KBM-7 (cell line): ENCODE data around the gene HOXC13.

Source experiments
- DNase-seq: peaks from one replicate; pipeline ENCODE4 v3.0.0-alpha.2; 2015
- in situ Hi-C: fragments of 300-500 bp; cut with MboI; formaldehyde crosslinking; loops from 2 replicates; pipeline ENCODE4 v1.14.3; 2020; ENCODE audit warnings: low sequenced_read_pairs, low pct_unique_long_range_greater_than_20kb, mixed read lengths

HOXC13 gene

DNA sequence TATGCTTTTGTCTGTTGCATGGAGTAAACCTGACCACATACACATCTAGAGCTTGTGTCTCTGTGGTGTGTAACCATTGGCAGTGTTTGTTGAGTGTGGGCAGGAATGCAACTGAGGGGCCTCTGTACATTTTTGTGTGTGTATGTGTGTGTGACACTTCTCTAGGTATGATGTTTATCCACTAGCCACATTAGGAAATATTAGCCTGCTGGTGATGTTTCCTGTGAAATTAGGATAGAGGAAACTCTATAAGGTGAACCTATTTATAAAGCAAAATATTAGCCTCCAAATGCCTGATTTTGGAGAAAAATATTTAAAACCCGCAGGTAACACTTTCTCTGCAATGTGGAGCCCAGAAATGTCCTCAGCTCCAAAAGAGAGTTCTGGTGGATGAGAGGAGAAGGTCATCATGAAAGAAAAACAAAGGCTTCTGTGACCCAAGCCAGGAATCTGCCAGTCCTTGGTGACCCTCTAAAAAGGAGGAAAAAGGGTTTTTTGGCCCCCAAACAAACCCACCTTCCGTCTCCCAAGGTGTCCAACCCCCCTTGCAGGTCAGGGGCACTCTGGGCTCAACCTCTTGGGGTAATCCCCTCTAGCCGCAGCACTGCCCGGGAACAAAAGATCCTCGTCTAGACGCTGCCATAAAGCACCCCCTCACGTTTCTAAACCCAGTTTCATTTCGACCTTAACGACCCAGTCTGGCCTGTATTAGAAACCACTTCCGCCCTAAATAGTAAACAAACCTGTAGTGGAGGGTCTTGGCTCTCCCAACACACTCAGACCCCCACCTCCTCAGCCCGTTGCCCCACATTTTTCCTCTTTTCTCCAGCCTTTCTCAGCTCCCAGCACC, 39.2 kb downstream of the HOXC13 start:
- in situ Hi-C loops: no loop called here
- no peak for DNase-seq

DNA sequence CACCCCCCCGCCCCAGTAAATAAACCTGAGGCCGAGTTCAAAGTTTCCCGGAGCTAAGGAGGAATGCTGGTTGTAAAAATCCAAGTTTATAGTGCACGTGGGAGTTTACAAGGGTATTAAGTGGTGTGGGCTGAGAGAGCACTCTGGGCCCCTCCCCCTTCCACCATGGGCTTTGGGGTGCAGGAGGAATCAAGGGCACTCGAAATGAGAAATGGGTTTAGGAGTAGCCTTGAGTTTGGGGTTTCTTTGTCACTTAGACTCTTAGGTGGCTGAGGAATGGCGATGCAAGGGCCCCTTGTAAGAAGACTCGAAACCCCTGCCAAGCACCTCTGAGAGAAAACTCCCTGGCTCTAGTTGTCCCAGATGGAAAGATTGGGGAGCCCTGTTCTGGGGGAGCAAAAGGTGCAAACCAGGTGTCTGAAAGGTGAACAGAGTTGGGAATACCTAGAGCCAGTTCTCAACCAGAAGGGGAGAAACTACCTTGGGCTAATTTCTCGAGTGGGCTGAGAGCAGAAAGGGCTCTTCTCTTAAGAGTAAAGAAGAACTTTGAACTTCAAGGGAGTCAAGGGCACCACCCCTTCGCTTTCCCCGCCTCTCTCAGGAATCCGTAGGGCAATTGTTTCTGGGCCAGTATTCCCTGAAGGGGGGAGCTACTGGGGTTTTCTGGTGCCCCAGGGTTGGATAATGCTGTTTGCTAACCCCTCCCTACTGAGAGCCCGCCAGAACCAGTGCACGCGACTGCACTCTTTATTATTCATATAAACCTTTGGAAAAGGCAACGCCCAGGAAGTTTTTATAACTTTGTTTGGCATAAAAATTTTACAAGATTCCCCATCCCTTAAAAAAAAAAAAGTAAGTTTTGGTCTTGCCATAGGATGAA, 40.1 kb downstream of the HOXC13 start:
- no peak for DNase-seq
- in situ Hi-C loops: no loop called here

DNA sequence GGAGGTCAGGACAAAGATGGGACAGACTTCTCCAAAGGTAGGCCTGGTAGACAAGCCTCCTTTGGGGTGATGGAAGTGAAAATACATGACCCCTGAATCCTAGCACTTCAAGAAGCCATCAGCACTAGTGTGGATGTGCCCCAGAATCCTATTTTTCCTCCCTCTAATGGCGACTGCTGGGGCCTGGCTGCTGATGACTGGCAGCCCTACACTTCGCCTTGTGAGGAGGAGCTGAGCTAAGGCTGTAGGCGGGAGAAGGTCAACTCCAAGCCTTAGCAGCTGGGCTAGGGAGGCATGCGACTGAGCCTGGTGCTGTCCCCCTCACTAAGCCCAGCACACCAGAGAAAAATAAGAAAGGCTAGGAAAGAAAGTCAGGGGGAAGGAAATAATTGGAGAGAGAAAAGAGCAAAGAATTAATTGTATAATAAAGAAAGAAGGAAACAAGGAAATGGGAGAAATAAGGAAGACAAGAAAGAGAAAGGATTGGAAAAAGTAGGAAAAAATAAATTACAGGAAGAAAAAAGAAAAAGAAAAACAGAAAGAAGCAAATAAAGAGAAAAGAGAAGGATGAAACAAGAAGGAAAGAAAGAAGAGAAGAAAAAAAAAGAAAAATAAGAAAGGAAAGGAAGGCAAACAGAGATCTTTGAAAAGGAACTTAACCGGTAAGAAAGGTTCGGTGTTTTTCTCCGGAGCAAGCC, 41.6 kb downstream of the HOXC13 start:
- in situ Hi-C loops: no loop called here
- no peak for DNase-seq

DNA sequence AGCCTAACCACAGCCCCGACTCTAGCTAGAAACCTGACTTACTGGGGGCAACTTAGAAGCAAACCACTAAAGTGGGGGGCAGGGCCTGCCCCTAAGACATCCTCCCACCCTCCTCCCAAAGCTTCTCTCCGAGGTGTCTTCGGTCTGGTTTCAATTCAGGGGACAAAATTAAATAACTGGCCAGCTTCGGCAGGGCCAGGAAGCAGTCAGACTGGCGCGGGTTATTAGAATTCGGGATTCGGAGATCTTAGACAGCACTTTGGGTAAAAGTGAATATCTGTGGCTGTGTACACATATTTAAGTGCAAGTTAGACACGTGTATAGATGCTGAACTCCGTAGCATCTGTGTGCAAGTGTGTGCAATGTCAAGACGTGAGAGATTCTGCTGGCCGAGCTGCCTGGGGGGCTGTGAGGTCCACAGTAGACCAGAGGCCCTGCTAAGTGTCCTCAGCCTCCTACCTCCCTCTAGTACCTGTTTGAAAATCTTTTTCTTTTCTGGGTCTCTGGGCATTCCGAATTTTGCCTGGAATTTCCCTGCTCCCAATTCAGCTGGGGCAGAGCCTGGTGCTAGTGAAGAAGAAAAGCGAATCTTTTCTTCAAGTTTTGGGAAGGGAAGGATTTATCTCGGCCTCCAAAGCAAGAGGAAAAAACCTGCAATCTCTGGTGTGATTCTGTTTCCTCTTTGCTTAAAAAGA, 42.3 kb downstream of the HOXC13 start:
- no peak for DNase-seq
- in situ Hi-C loops: no loop called here

DNA sequence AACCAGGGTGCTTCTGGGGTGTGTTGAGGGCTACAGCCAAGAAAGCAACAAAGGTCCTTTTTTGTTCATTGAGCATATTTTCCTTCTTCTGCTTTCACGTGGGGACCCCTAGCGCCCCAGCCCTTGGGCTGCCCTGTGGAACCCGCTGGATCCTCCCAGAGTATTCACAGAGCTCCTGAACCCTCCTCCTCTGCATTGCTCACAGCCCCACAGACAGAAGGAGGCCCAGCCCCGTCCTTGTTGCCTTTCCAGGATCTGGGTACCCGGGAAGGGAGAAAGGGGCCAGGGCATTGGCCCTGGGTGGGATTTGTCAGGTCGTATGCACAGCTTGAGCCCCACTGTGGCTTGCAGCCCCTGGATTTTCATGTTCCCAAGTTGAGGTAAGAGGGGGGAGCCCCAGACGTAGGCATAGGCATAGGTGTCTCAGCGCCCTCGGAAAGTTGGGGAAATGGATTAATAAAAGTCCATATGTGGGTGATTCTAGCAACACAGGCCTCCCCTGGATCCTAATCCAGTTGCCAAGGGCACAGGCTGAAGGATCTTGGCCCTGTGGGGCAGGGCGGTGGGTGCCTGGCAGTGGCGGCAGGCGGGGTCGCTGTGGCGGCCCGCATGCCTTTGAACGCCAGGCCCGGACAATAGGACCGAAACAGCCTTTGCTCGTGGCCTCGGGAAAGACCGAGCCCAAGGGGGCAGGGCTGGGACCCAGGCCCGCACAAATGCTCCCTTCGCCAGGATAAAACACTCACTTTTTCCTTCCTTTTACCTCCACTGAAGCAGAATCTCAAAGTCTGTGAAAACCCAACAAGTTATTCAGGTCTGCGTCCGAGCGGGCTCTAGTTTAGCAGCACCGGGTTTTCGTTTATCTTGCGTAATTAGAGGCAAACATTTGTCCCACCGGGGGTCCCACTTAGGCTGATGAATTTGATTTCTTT, 43.3 kb downstream of the HOXC13 start:
- in situ Hi-C loops: no loop called here
- DNase-seq: no peak

DNA sequence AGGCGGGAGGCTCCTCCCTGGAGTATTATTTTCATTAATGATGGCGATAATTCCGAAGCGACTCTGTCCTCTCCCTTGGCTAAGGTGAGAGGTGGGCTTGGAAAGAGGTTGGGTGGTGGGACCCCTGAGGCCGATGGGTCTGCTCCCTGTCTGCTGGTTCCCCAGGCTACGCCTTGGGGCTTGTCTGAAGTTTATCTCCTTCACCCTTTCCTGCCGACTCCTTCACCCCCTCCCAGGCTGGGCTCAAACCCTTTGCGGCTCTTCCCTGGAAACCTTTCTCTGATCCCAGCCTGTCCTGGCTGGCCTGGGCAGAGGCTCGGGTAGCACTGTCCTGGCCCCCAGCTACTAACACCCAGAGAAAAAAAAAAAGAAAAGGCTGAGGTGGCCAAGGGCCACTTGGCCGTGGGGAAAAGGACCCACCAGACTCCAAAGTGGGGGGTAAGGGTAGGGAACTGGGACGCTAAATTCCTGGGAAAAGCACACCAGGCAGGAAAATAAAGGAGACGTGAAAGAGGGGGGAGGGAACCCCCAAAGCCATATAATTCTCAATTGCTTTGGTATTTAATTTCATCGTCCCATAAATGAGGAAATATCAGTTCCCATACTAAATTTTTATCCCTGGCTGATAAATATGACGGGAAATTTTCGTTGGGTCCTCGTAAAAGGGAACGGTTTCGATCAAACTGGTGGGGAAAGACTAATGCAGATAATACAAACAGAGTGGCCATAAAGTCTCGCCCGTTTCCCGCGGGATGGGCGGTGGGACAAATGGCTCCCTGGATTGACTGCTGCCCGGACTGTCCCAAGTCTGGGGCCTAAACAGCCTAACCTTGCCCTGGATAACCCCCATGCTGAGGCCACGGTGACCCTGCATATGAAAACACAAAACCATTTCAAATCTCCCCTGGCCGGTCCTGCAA, 44.3 kb downstream of the HOXC13 start:
- in situ Hi-C loops: no loop called here
- DNase-seq: no peak

DNA sequence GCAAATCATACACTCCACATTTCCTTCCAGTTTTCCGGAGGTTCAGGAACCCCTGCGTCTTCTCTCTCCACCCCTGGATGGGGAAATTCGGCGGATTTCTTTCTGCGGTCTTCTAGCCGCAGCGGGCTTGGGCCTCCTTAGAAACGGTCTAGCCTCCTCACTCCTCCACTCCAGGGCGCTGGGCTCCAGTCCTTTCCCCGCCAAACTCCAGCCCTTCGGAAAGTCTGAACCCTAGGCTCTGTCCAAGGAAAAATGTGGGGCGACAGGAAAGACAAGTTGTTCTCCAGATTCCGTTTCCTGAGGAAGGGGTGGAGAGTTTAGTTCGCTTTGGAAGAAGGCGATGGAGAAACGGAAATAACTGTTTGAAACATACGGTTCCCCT, 44.9 kb downstream of the HOXC13 start:
- in situ Hi-C loops: no loop called here
- DNase-seq: no peak

DNA sequence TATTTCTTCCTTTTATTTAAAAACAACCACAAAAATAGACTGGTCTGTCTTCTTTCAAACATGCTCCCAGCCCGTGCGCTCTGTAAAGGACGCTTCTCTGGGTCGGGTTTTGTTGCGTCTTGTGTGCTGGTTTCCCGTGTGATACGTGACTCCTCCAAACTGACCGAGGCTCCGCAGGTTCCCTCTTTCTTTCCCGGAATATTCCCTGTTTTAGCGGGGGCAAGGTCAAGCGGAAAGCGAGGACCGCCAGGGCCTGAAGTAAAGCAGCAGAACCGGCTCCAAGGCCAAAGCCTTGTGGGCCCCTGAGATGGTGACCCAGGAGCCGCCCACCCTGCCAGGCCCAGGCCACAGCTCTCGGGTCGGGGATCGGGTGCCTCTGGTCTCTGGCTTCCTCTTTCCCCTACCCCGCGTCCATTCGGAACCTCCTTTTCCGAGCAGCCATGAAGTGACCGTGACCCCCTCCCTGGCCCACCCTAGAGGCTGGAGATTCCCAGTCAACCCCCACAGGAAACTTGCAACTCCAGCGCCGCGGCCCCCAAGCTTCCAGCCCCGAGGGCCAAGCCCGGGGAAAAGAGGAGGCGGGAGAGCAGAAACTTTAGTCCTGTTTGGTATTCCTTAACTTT, 45.4 kb downstream of the HOXC13 start:
- in situ Hi-C loops: no loop called here
- DNase-seq: no peak

DNA sequence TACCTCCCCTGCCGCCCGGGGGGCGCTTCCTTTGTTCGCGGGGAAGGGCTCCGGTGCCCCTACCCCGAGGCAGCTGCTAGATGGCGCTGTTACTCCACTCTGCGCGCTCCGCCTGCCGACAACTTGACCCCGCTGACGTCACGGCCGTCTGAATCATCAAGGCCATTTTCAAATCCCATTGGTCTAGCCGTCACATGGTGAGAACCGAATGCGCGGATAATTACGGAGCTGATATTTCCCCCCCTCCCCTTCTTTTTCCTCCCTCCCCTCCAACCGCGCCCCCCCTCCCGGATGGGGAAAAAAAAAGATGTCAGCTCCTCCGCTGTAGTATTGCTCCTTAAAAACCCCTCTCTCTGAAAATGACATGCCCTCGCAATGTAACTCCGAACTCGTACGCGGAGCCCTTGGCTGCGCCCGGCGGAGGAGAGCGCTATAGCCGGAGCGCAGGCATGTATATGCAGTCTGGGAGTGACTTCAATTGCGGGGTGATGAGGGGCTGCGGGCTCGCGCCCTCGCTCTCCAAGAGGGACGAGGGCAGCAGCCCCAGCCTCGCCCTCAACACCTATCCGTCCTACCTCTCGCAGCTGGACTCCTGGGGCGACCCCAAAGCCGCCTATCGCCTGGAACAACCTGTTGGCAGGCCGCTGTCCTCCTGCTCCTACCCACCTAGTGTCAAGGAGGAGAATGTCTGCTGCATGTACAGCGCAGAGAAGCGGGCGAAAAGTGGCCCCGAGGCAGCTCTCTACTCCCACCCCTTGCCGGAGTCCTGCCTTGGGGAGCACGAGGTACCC, 46.5 kb downstream of the HOXC13 start, which contains the start of gene HOXC10:
Gene HOXC10, plus strand, starts transcription at position 246 of the 791 bp plus-strand sequence. Its CDS starts 114 bp downstream, at position 360.
- peak; percentile 93 for DNase-seq
- in situ Hi-C loops: no loop called here

DNA sequence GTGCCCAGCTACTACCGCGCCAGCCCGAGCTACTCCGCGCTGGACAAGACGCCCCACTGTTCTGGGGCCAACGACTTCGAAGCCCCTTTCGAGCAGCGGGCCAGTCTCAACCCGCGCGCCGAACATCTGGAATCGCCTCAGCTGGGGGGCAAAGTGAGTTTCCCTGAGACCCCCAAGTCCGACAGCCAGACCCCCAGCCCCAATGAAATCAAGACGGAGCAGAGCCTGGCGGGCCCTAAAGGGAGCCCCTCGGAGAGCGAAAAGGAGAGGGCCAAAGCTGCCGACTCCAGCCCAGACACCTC, 47.0 kb downstream of the HOXC13 start:
- DNase-seq: no peak
- in situ Hi-C loops: no loop called here

DNA sequence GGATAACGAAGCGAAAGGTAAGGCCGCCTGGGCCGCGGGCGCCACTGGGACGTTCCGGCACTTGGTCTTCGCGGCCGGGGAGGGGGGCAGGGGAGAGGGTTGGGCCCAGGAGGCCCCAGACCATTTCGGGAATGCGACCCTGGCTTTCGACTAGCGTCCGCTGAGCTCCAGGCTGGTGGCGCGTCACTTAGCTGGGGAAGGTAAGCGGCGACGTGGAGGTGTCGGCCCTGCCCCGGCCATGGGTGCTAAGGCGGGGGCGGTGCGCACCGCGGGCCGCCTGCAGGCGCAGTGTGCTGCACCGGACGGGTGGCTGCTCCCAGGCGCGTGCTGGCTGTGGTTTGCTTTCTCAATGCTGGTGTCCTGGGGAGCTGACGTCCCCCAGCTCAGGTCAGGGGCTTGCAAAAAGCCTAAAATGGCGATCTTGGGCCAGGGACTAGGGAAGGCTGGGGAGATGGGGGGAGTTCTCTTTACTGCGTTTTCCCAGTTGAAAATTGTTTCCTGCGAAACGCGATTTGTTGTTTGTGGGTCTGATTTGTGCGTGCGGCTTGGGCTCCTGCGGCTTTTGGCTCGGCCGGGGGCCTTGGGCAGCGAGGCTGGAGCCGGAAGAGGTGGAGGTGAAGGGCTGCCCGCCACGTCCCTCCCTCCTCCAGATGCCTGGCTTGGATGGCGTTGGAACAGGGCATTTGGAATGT, 47.5 kb downstream of the HOXC13 start:
- peak; percentile 74 for DNase-seq
- in situ Hi-C loops: no loop called here

DNA sequence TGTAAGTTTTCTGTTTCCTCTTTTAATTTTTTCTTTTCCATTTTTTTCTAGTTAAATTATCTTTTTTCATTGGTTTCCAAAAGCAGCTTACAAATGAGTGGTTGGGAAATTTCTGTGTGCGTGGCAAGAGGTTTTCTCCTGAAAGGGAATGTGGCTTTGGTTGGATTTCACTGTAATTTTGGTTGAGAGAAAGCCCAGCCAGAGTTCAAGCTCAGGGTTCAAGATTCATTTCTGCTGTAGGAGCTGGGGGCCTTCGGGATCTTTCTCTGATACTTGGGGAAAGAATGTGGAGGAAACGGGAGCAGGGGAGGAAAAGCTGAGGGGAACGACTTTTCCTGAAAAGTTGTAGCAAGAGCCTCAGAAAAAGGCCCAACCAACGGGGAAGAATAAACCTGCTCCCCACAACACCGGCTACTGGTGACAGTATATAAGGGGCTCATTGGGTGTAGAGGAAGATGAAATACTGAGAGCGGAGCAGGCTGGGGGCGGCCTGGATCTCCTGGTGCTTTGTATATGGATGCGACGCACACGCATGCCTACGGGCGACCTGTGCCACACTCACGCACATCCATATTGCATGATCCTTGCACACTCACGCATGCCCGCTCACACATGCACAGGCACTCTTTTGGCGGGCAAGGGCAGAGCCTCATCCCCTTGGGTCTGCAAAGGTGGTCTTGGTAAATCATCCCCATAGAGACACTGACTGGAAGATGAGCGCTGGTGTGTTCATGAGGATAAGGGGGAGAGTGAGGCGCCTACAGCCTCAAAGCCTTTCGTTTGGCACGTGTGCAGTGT, 48.3 kb downstream of the HOXC13 start:
- no peak for DNase-seq
- in situ Hi-C loops: no loop called here

DNA sequence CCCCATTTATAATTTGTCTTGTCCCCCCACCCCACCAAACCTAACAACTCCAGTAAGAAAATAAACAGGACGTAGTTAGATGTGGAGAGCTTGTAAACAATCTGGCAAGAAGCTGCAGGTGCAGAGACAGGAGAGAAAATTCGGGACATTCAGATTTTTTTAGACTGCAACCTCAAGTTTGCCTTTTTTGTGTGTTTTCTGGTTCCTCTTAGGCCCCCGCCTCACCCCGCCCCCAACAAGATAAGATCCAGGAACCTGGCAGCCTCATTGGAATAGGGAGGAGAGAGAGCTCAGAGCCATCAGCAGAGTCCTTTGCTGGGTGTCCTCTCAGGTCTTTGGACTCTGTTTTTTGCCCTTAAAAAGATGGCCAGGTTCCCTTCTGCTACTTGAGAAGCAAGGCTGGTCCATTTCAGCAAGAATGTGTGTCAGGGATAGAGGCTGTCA, 49.2 kb downstream of the HOXC13 start:
- in situ Hi-C loops: no loop called here
- peak; percentile 54 for DNase-seq

DNA sequence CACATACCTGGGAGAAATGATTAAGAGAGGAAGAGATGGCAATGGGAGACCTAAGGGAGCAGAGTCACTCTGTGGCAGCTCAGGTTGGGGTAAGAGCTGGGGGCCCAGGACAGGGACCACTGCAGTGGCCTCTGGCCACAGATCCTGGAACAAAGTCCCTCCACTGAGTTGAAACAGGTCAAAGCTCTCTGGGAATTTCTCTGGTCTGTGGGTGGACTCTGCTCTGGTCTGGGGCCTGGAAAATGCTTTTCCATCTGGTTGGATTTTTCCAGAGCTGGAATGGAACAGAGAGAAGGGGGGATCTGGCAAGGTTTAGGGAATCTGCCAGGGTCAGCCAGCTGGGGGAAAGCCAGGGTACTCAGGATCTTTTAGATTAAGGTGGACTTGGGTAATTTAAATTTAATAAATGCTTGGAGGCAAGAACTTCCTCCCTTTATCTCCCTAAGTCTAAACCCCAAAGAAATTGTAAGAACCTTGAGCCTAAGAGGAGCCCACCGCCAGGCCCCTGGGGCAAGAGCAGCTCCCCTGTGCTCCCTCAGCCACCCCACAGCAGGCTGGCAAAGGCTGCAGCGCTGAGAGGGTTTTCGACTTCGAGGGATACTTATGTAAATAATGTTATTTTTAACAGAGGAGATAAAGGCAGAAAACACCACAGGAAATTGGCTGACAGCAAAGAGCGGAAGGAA, 50.1 kb downstream of the HOXC13 start:
- no peak for DNase-seq
- in situ Hi-C loops: no loop called here
